Measurements from ENCODE around the gene RNU7-1. TPM values are rescaled to one million over a fixed set of nuclear protein-coding genes. Genes with fewer than 3 reads are reported as not detected.

RNU7-1 gene
- total and polyA plus RNA-seq, 2 of the 4 experiments (the other 2 are of a cell fraction), result not detected

GRCh38 chr12:6979021-6979420 lies 35.4 kb downstream of the RNU7-1 start:
- H3K27me3 ChIP-seq (ENCODE audit: control insufficient read depth, insufficient read depth, low read length), result no peaks in the 10 kb centered on the region
- no peak overlapping the region for H2BK20ac ChIP-seq (ENCODE audit: low read depth, low read length)
- H3K4me2 ChIP-seq (ENCODE audit: low read depth, low read length), result no peak overlapping the region
- no peak overlapping the region for H2AK5ac ChIP-seq (ENCODE audit: low read depth, low read length)
- no peak overlapping the region for H3K18ac ChIP-seq (ENCODE audit: low read depth, low read length)
- dilution Hi-C loops (cut with HindIII; ENCODE audit: low sequenced_read_pairs, unreplicated experiment), result no loop called here
- CTCF ChIA-PET, result no interaction called here
- POLR2A ChIA-PET (ENCODE audit: unreplicated experiment), result no interaction called here
- no peak overlapping the region for H3K9ac ChIP-seq (ENCODE audit: low read depth, low read length)
- in situ Hi-C loops (cut with MboI; ENCODE audit: low sequenced_read_pairs), result no loop called here
- no peak overlapping the region for H3K4ac ChIP-seq (ENCODE audit: low read depth, low read length)
- BruUV-seq (replicated peaks), result no TSS peak
- no peak overlapping the region for H4K5ac ChIP-seq (ENCODE audit: low read depth, low read length)
- H3K27ac ChIP-seq (ENCODE audit: insufficient read depth, low read length), result no peak overlapping the region
- no peaks in the 10 kb centered on the region for H3K9me3 ChIP-seq (ENCODE audit: control insufficient read depth, insufficient read depth, low read length)
- H2AK9ac ChIP-seq (replicated peaks; ENCODE audit: low read depth, low read length, poor library complexity), result no peak overlapping the region
- no peak overlapping the region for H4K8ac ChIP-seq (ENCODE audit: low read depth in 2 of 2, low read length in 2 of 2)
- no peak overlapping the region for H4K91ac ChIP-seq (ENCODE audit: insufficient read depth, low read depth, low read length)
- H2BK5ac ChIP-seq (ENCODE audit: low read depth, low read length, poor library complexity, severe bottlenecking), result no peak overlapping the region
- no peak for DNase-seq
- no peak for ATAC-seq (ENCODE audit: low read depth)
- H3K9me1 ChIP-seq (ENCODE audit: insufficient read depth, low read length), result peaks cover 3% of the 10 kb centered on the region; the same call in 1 of the 2 replicates
- no peak overlapping the region for H2BK15ac ChIP-seq (ENCODE audit: low read depth, low read length)
- TF ChIP-seq CHD1 (IDR thresholded peaks at IDR 0.05; ENCODE audit: low read depth, low read length), result no peak
- TF ChIP-seq MAZ (IDR thresholded peaks at IDR 0.05; ENCODE audit: borderline replicate concordance, low read depth, low read length), result no peak
- TF ChIP-seq POLR2A (IDR thresholded peaks at IDR 0.05; ENCODE audit: low read depth, low read length), result no peak
- TF ChIP-seq RFX5 (IDR thresholded peaks at IDR 0.05; ENCODE audit: low read depth, low read length), result no peak
- TF ChIP-seq NFE2L2 (IDR thresholded peaks at IDR 0.05; ENCODE audit: low read depth, low read length), result no peak
- TF ChIP-seq USF2 (IDR thresholded peaks at IDR 0.05; ENCODE audit: low read depth, low read length), result no peak
- TF ChIP-seq MXI1 (IDR thresholded peaks at IDR 0.05; ENCODE audit: borderline replicate concordance, low read depth, low read length), result no peak
- no peak for TF ChIP-seq RAD21 (IDR thresholded peaks at IDR 0.05; ENCODE audit: low read length)
- TF ChIP-seq RCOR1 (IDR thresholded peaks at IDR 0.05; ENCODE audit: insufficient replicate concordance, low read length), result no peak
- TF ChIP-seq BHLHE40 (IDR thresholded peaks at IDR 0.05; ENCODE audit: low read depth, low read length), result no peak
- TF ChIP-seq CEBPB (IDR thresholded peaks at IDR 0.05; ENCODE audit: low read depth, low read length), result no peak
- TF ChIP-seq SMC3 (IDR thresholded peaks at IDR 0.05; ENCODE audit: low read depth, low read length), result no peak
- TF ChIP-seq FOS (IDR thresholded peaks at IDR 0.05; ENCODE audit: low read depth, low read length), result no peak
- no peak overlapping the region for H2BK120ac ChIP-seq (ENCODE audit: low read depth, low read length)
- no peak overlapping the region for H2AFZ ChIP-seq (replicated peaks; ENCODE audit: low read length, poor library complexity)
- peaks cover 70% of the 10 kb centered on the region for H3K36me3 ChIP-seq (ENCODE audit: control insufficient read depth, insufficient read depth, low read length)
- intact Hi-C loops (cut with micrococcal nuclease), result no loop called here
- H4K20me1 ChIP-seq (ENCODE audit: insufficient read depth, low read length), result no peaks in the 10 kb centered on the region
- H3K56ac ChIP-seq (ENCODE audit: extremely low read depth, insufficient read depth, low read length), result no peak overlapping the region
- 100% methylated on average over 2 of the region's 6 CpGs; no CpG with 5 or more reads in 1 of the 2 experiments for WGBS, 2 experiments (ENCODE audit: extremely low coverage in 2 of 2, insufficient read length in 1 of 2)
- peaks cover 6 to 17% of the 10 kb centered on the region in 2 experiments for H3K79me1 ChIP-seq (ENCODE audit: low read depth in 1 of 2, low read length in 2 of 2)
- H3K4me3 ChIP-seq (ENCODE audit: insufficient read depth, low read depth, low read length), result no peak overlapping the region
- no peak overlapping the region for H3K14ac ChIP-seq (replicated peaks; ENCODE audit: low read depth, low read length)
- H3K4me1 ChIP-seq (ENCODE audit: control insufficient read depth, insufficient read depth, low read length), result no peaks in the 10 kb centered on the region
- no peak overlapping the region for H3K23ac ChIP-seq (ENCODE audit: low read depth, low read length)

All from IMR-90 (cell line).